ENCODE results near the gene HMGCL.
"Not testable (repeated sequence)": the region's sequence is repeated elsewhere in the genome, so short reads cannot be mapped to it uniquely, and the experiment has no call there.

DNA sequence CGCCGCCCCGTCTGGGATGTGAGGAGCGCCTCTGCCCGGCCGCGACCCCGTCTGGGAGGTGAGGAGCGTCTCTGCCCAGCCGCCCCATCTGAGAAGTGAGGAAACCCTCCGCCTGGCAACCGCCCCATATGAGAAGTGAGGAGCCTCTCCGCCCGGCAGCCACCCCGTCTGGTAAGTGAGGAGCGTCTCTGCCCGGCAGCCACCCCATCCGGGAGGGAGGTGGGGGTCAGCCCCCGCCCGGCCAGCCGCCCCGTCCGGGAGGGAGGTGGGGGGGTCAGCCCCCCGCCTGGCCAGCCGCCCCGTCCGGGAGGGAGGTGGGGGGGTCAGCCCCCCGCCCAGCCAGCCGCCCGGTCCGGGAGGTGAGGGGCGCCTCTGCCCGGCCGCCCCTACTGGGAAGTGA, 27.9 kb upstream of the HMGCL start:
- TF ChIP-seq, protein P1, sequence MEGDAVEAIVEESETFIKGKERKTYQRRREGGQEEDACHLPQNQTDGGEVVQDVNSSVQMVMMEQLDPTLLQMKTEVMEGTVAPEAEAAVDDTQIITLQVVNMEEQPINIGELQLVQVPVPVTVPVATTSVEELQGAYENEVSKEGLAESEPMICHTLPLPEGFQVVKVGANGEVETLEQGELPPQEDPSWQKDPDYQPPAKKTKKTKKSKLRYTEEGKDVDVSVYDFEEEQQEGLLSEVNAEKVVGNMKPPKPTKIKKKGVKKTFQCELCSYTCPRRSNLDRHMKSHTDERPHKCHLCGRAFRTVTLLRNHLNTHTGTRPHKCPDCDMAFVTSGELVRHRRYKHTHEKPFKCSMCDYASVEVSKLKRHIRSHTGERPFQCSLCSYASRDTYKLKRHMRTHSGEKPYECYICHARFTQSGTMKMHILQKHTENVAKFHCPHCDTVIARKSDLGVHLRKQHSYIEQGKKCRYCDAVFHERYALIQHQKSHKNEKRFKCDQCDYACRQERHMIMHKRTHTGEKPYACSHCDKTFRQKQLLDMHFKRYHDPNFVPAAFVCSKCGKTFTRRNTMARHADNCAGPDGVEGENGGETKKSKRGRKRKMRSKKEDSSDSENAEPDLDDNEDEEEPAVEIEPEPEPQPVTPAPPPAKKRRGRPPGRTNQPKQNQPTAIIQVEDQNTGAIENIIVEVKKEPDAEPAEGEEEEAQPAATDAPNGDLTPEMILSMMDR (conservative IDR thresholded peaks at IDR 0.05; ENCODE audit: low read length) = not testable (repeated sequence)
- TF ChIP-seq EZH2phosphoT487 (IDR thresholded peaks at IDR 0.05; ENCODE audit: borderline replicate concordance) = not testable (repeated sequence)
